Neuron (in vitro differentiated cells): ENCODE measurements around the gene FARP1.

Source experiments
- H2AFZ ChIP-seq: one replicate; pipeline ENCODE4 v1.6.1; 2013; ENCODE audit warnings: low read depth, mild to moderate bottlenecking, inconsistent platforms, low read length, moderate library complexity
- H3K27me3 ChIP-seq: one replicate; pipeline ENCODE4 v1.6.1; 2013; ENCODE audit warnings: low read length; ENCODE audit not compliant: insufficient read depth
- H3K36me3 ChIP-seq: one replicate; pipeline ENCODE4 v1.6.1; 2013; ENCODE audit warnings: low read length; ENCODE audit not compliant: insufficient read depth
- H3K4me1 ChIP-seq: one replicate; pipeline ENCODE4 v1.6.1; 2013; ENCODE audit warnings: low read length; ENCODE audit not compliant: insufficient read depth
- H3K4me3 ChIP-seq: 2 replicates; pipeline ENCODE4 v1.5.1; 2013; ENCODE audit warnings: mild to moderate bottlenecking, low read length, moderate library complexity
- H3K9me3 ChIP-seq: one replicate; pipeline ENCODE4 v1.6.1; 2013; ENCODE audit warnings: low read length

Gene FARP1

GRCh38 chr13:98348466-98349200 lies 205.7 kb downstream of the FARP1 start:
- Histone ChIP-seq H3K36me3 (peaks cover 4% of the 10 kb centered on the region), H2AFZ (no peak overlapping the region), H3K9me3 (peaks cover 3% of the 10 kb centered on the region), H3K27me3 (no peaks in the 10 kb centered on the region), H3K4me1 (no peaks in the 10 kb centered on the region), H3K4me3 (no peak overlapping the region)

DNA sequence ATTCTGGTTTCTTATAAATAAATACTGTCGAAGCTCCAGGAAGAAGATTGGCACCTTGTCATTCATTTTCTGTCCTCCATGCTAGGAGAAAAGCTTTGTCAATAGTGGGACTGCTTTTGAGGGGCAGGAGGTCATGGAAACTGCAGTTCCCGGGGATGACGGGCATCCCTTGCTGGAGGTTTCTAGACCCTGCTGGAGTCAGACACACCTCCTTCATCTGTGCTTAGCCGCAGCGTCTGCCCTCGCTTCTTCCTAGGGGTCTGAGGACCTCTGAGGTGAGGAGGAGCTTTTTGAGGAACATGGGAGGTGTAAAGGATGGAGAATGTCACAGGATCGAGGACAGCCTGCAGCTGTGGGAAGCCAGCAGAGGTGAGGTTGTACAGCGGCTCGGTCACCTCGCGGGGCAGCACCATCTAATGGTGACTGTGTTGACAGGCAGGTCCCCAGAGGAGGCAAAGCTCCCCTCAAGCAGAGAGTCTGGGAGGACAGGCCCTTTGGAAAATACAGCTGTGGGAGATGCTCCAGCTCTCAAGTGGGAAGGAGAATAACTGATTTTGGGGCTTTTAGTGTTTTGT lies 206.9 kb downstream of the FARP1 start:
- Histone ChIP-seq H2AFZ (no peak overlapping the region), H3K4me3 (no peak overlapping the region), H3K36me3 (peaks cover 4% of the 10 kb centered on the region), H3K27me3 (no peaks in the 10 kb centered on the region), H3K9me3 (peaks cover 3% of the 10 kb centered on the region), H3K4me1 (no peaks in the 10 kb centered on the region)

DNA sequence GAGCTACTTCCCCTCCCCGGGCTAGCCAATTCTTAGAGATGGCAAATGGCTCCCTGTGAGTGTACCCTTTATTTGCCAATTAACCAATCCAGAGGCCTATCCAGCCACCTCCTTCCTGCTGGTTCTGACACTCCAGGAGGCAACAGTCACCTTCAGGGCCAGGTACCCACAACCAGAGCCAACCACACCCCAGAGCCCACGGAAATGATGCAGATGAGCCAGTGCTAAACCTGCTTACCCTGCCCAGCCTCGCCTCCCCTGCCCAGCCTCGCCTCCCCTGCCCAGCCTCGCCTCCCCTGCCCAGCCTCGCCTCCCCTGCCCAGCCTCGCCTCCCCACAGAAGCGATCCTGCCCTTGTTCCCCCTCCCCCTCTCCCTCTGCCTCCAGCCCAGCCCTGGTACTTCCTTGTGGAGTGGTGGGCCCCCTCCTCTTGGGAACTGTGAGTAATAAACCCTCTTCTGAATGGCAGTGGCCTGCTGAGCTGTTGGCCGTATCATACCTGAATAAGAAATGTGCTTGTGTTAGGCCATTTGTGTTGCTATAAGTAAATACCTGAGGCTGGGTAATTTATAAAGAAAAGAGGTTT lies 207.9 kb downstream of the FARP1 start:
- Histone ChIP-seq H3K4me3 (no peak overlapping the region), H3K36me3 (peaks cover 4% of the 10 kb centered on the region), H3K27me3 (no peaks in the 10 kb centered on the region), H3K4me1 (no peaks in the 10 kb centered on the region), H3K9me3 (peaks cover 3% of the 10 kb centered on the region), H2AFZ (no peak overlapping the region)

- no peak overlapping the region for H3K4me3 ChIP-seq
- peaks cover 3% of the 10 kb centered on the region for H3K9me3 ChIP-seq
- no peak overlapping the region for H2AFZ ChIP-seq
- H3K27me3 ChIP-seq, result no peaks in the 10 kb centered on the region
- H3K36me3 ChIP-seq, result peaks cover 4% of the 10 kb centered on the region
- H3K4me1 ChIP-seq, result no peaks in the 10 kb centered on the region
Measured at GRCh38 chr13:98351636-98352035, 208.7 kb downstream of the FARP1 start.

DNA sequence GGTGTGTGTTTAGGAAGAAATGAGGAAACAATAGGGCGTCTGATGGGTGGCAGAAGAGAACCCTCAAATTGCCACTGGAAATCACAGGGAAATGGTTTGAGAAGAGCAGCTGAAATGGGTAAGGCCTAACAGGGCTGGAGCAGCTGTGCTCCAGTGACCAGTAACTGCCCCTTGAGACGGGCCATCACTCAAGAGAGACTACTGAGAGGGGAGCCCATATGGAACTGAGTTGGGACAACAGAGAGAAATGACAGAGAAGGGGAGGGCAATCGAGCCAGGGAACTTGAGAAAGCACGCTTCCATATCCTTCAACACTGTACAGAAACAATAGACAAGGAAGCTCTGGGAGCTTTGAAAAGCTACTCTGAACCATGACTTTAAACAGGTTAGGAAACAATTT lies 209.3 kb downstream of the FARP1 start:
- H3K4me3 ChIP-seq, result no peak overlapping the region
- H3K9me3 ChIP-seq, result peaks cover 3% of the 10 kb centered on the region
- H2AFZ ChIP-seq, result no peak overlapping the region
- no peaks in the 10 kb centered on the region for H3K4me1 ChIP-seq
- H3K27me3 ChIP-seq, result no peaks in the 10 kb centered on the region
- peaks cover 4% of the 10 kb centered on the region for H3K36me3 ChIP-seq

- Histone ChIP-seq H2AFZ (no peak overlapping the region), H3K36me3 (no peaks in the 10 kb centered on the region), H3K27me3 (no peaks in the 10 kb centered on the region), H3K4me1 (no peaks in the 10 kb centered on the region), H3K4me3 (no peak overlapping the region), H3K9me3 (peaks cover 5% of the 10 kb centered on the region)
Measured at GRCh38 chr13:98353750-98354149, 210.9 kb downstream of the FARP1 start.

GRCh38 chr13:98358937-98359336 lies 216.0 kb downstream of the FARP1 start:
- Histone ChIP-seq H3K4me3 (no peak overlapping the region), H2AFZ (no peak overlapping the region), H3K9me3 (peaks cover 5% of the 10 kb centered on the region), H3K27me3 (no peaks in the 10 kb centered on the region), H3K36me3 (no peaks in the 10 kb centered on the region), H3K4me1 (no peaks in the 10 kb centered on the region)

GRCh38 chr13:98360545-98360944 lies 217.7 kb downstream of the FARP1 start:
- no peaks in the 10 kb centered on the region for H3K27me3 ChIP-seq
- H3K4me3 ChIP-seq, result no peak overlapping the region
- no peaks in the 10 kb centered on the region for H3K36me3 ChIP-seq
- peaks cover 11% of the 10 kb centered on the region for H3K4me1 ChIP-seq
- peaks cover 5% of the 10 kb centered on the region for H3K9me3 ChIP-seq
- no peak overlapping the region for H2AFZ ChIP-seq

DNA sequence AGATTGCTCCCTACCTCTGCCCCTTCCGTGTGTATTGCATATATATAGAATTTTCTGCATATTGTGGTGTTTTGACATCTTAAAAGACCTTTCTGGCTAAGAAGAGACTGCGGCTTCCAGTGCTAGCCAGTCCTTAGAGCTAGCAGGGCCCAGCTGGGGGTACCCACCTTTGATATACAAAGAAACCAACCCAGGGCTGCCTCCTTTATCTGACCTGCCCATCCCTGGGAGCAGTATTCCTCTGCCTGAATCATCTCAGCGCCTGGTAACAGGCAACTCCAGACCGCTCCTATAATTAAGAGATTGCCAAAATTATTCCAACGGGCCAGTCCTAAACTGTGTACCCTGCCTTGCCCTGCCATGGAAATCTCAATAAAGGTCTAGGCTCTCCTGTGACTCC lies 220.4 kb downstream of the FARP1 start:
- Histone ChIP-seq H3K27me3 (no peaks in the 10 kb centered on the region), H3K9me3 (peaks cover 3% of the 10 kb centered on the region), H3K4me3 (no peak overlapping the region), H3K4me1 (peaks cover 22% of the 10 kb centered on the region), H3K36me3 (peaks cover 3% of the 10 kb centered on the region), H2AFZ (no peak overlapping the region)

- H3K4me1 ChIP-seq, result peaks cover 22% of the 10 kb centered on the region
- H3K9me3 ChIP-seq, result peaks cover 3% of the 10 kb centered on the region
- no peak overlapping the region for H3K4me3 ChIP-seq
- H3K36me3 ChIP-seq, result peaks cover 5% of the 10 kb centered on the region
- H3K27me3 ChIP-seq, result no peaks in the 10 kb centered on the region
- no peak overlapping the region for H2AFZ ChIP-seq
Measured at GRCh38 chr13:98364179-98364578, 221.3 kb downstream of the FARP1 start.

DNA sequence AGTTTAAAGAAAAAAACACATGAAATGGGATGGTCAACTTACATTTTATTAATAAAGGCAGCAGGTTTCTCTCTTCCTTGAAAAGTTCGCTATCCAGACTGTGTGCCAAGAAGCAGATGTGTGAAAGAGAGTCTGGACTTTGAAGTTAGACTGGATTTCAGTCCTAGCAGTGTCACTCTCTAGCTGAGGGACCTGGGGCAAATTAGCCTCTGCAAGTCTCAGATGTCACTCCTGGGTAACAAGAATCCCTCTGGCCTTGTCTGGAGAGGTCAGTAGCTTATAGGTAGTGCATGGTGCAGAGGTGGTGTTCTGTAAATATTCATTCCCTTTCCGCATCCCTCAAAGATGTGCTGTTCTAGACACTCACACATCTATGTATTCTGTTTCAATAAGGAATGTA lies 221.8 kb downstream of the FARP1 start:
- Histone ChIP-seq H3K9me3 (peaks cover 3% of the 10 kb centered on the region), H2AFZ (no peak overlapping the region), H3K36me3 (peaks cover 7% of the 10 kb centered on the region), H3K4me1 (peaks cover 22% of the 10 kb centered on the region), H3K27me3 (no peaks in the 10 kb centered on the region), H3K4me3 (no peak overlapping the region)

DNA sequence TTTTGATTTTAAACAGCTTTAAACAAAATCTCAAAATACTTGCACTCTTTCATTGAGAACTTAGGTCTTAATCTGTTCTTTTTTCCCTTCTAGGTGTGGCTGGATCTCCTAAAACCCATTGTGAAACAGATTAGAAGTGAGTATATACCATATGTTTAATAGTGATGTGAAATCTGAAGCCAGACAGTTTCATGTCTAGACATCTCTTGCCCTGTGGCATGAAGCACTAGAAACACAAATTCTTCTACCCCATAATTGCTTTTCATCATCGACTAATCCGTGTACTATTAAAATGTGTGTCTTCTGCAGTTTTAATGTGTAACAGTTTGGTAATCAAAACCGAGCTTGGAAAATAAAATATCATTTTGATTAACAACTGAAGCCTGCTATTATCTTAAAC lies 222.4 kb downstream of the FARP1 start:
- Histone ChIP-seq H3K4me3 (no peak overlapping the region), H3K4me1 (peaks cover 22% of the 10 kb centered on the region), H2AFZ (no peak overlapping the region), H3K9me3 (peaks cover 3% of the 10 kb centered on the region), H3K27me3 (no peaks in the 10 kb centered on the region), H3K36me3 (peaks cover 9% of the 10 kb centered on the region)

DNA sequence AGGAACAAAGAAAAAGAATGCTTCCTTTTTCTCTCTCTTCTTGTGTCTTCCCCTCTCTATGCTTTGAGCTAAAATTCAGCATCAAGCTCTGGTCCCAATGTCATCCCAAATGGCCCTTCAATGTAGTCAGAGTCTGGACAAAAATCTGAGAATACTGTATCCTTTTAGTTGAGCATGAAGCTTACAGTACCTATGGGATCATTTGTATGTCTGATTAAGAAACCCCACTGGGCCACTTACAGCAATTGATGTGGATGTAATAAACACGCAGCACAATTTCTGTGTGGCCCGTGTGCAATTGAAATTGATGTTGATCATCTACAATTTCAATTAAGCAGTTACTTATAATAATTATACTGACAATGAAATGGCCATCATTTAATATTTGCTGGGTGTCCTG lies 223.1 kb downstream of the FARP1 start:
- H3K4me1 ChIP-seq, result peaks cover 22% of the 10 kb centered on the region
- no peak overlapping the region for H3K4me3 ChIP-seq
- H2AFZ ChIP-seq, result no peak overlapping the region
- H3K27me3 ChIP-seq, result no peaks in the 10 kb centered on the region
- peaks cover 9% of the 10 kb centered on the region for H3K36me3 ChIP-seq
- H3K9me3 ChIP-seq, result peaks cover 3% of the 10 kb centered on the region
